ENCODE results near the gene REV3L.

Gene REV3L

GRCh38 chr6:111423055-111423633, 59.9 kb downstream of the REV3L start:
- DNase-seq, result peak; percentile 26

- DNase-seq, result peak; percentile 81
These were observed 63.9 kb downstream of the REV3L start for GRCh38 chr6:111418971-111419693.

- peak; percentile 48 for DNase-seq
These were observed 65.1 kb downstream of the REV3L start for GRCh38 chr6:111417946-111418345.

- peak; percentile 42 for DNase-seq
These were observed 65.8 kb downstream of the REV3L start for GRCh38 chr6:111417181-111417585.

- DNase-seq, result no peak
These were observed 66.5 kb downstream of the REV3L start for GRCh38 chr6:111416529-111416928.

- DNase-seq, result no peak
These were observed 68.6 kb downstream of the REV3L start for GRCh38 chr6:111414373-111414772.

GRCh38 chr6:111411978-111412566, 70.9 kb downstream of the REV3L start:
- no peak for DNase-seq

GRCh38 chr6:111411046-111411445, 72.0 kb downstream of the REV3L start:
- DNase-seq, result no peak

- no peak for DNase-seq
These were observed 72.6 kb downstream of the REV3L start for GRCh38 chr6:111410371-111410770.

- DNase-seq, result no peak
These were observed 73.6 kb downstream of the REV3L start for GRCh38 chr6:111409430-111409829.

GRCh38 chr6:111407686-111408085, 75.3 kb downstream of the REV3L start:
- no peak for DNase-seq

GRCh38 chr6:111406200-111406721, 76.8 kb downstream of the REV3L start:
- DNase-seq, result no peak

- no peak for DNase-seq
These were observed 79.6 kb downstream of the REV3L start for GRCh38 chr6:111403388-111403787.

GRCh38 chr6:111399626-111400025, 83.4 kb downstream of the REV3L start:
- DNase-seq, result no peak

- no peak for DNase-seq
These were observed 94.3 kb downstream of the REV3L start for GRCh38 chr6:111388681-111389080.

GRCh38 chr6:111382476-111383294, 100.3 kb downstream of the REV3L start:
- DNase-seq, result no peak

GRCh38 chr6:111381728-111382127, 101.3 kb downstream of the REV3L start:
- no peak for DNase-seq

- DNase-seq, result no peak
These were observed 101.9 kb downstream of the REV3L start for GRCh38 chr6:111381123-111381522.

GRCh38 chr6:111379831-111380230, 103.2 kb downstream of the REV3L start:
- no peak for DNase-seq

- no peak for DNase-seq
These were observed 103.7 kb downstream of the REV3L start for GRCh38 chr6:111379302-111379701.

GRCh38 chr6:111377558-111378120, 105.4 kb downstream of the REV3L start:
- peak; percentile 28 for DNase-seq

- no peak for DNase-seq
These were observed 115.5 kb downstream of the REV3L start for GRCh38 chr6:111367393-111368088.

All from fibroblast of skin of right biceps (primary cell).